Smooth muscle cell (in vitro differentiated cells): ENCODE measurements around the gene BPIFA1. TPM values are rescaled to one million over a fixed set of nuclear protein-coding genes. Genes with fewer than 3 reads are reported as not detected.

Source experiments
- DNase-seq: peaks from one replicate; lab custom pipeline; 2025; ENCODE audit not compliant: unreplicated experiment; lab: John Stamatoyannopoulos, UW
- H2AFZ ChIP-seq: fragments of 200-600 bp; sonication (generic); 2 replicates; pipeline ENCODE4 v1.6.0; 2016; ENCODE audit warnings: antibody characterized with exemption, low read depth, mild to moderate bottlenecking
- H3F3A ChIP-seq: fragments of 200-600 bp; sonication (generic); 2 replicates; pipeline ENCODE4 v1.6.0; 2017; ENCODE audit warnings: antibody characterized with exemption, low read depth
- H3K27ac ChIP-seq: fragments of 200-600 bp; sonication (generic); 2 replicates; pipeline ENCODE4 v1.5.1; 2016; ENCODE audit warnings: low read depth, mild to moderate bottlenecking
- H3K27me3 ChIP-seq: fragments of 200-600 bp; sonication (generic); 2 replicates; pipeline ENCODE4 v1.6.1; 2016; ENCODE audit warnings: low read depth, mild to moderate bottlenecking
- H3K36me3 ChIP-seq: fragments of 200-600 bp; sonication (generic); 2 replicates; pipeline ENCODE4 v1.5.1; 2016; ENCODE audit warnings: low read depth
- H3K4me1 ChIP-seq: fragments of 200-600 bp; sonication (generic); 2 replicates; pipeline ENCODE4 v1.5.1; 2016; ENCODE audit warnings: low read depth
- H3K4me2 ChIP-seq: fragments of 200-600 bp; sonication (generic); 2 replicates; pipeline ENCODE4 v1.6.0; 2016; ENCODE audit warnings: mild to moderate bottlenecking
- H3K4me3 ChIP-seq: fragments of 200-600 bp; sonication (generic); 2 replicates; pipeline ENCODE4 v1.5.1; 2016; ENCODE audit warnings: mild to moderate bottlenecking
- H3K79me2 ChIP-seq: fragments of 200-600 bp; sonication (generic); 2 replicates; pipeline ENCODE4 v1.6.0; 2016; ENCODE audit warnings: low read depth, mild to moderate bottlenecking
- H3K9ac ChIP-seq: fragments of 200-600 bp; sonication (generic); 2 replicates; pipeline ENCODE4 v1.6.0; 2016; ENCODE audit warnings: low read depth
- H3K9me3 ChIP-seq: fragments of 200-600 bp; sonication (generic); replicated peaks from 2 replicates; pipeline ENCODE4 v1.5.1; 2016; ENCODE audit warnings: low read depth
- H4K20me1 ChIP-seq: fragments of 200-600 bp; sonication (generic); 2 replicates; pipeline ENCODE4 v1.6.0; 2016; ENCODE audit warnings: low read depth
- WGBS: methylation state at CpG from one replicate; pipeline ENCODE4 v1.1.7; 2016; ENCODE audit warnings: low lambda C conversion rate; 5-methylcytosine and 5-hydroxymethylcytosine counted together
- polyA plus RNA-seq: library from polyadenylated mRNA; unstranded; fragments of >200 nt; fragmentation: Nextera tagmentation; extraction: Ambion mirVana; gene quantifications from 2 replicates; pipeline ENCODE4 v1.2.1, GENCODE V29; 2016
- total RNA-seq: library from RNA; depleted of rRNA; stranded (reverse); fragments of >200 nt; gene quantifications from 2 replicates; pipeline ENCODE4 v1.2.3, GENCODE V29; 2014
- TF ChIP-seq, protein P1 (sequence below): fragments of 200-600 bp; sonication (generic); IDR thresholded peaks from 2 replicates; pipeline ENCODE4 v1.5.1; 2017; ENCODE audit warnings: borderline replicate concordance, mild to moderate bottlenecking, antibody characterized with exemption; ENCODE audit not compliant: insufficient read depth, poor library complexity, severe bottlenecking

The BPIFA1 gene
- total RNA-seq (not detected in 2 replicates), polyA plus RNA-seq (not detected in 2 replicates)

DNA sequence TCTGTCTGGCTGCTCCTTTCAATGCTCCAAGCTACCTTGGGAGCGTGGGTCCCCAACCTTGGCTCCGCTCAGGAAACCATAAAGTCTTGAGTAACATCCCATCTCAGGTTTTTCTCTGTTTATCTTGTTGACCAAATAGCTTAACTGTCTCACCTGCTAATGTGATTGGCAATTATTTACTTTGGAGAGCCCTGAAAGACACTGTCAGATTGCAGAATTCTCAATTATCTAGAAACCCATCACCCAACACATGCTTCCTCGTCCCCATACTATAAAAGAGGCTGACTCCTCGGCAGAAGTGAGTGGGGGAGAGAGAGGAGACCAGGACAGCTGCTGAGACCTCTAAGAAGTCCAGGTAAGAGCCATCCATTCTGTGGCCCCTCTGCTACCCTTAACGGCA lies at the start of gene BPIFA1:
Gene BPIFA1 (plus strand): TSS at position 301 of the 400 bp plus-strand sequence. CDS start 1,716 bp downstream, outside the sequence.
- no peak within 1 kb of the TSS for H3K4me3 ChIP-seq
- no peaks in the 10 kb centered on the region for H3F3A ChIP-seq
- H3K4me2 ChIP-seq: no peak within 1 kb of the TSS
- no peak for DNase-seq
- no peak within 1 kb of the TSS for H3K9ac ChIP-seq
- WGBS: 80% methylated on average over 5 of the region's 5 CpGs
- H3K27ac ChIP-seq: no peak within 1 kb of the TSS
- peaks cover 65% of the 10 kb centered on the region for H3K27me3 ChIP-seq
- no peak within 1 kb of the TSS for H2AFZ ChIP-seq
- no peaks in the 10 kb centered on the region for H3K79me2 ChIP-seq
- TF ChIP-seq, protein P1, sequence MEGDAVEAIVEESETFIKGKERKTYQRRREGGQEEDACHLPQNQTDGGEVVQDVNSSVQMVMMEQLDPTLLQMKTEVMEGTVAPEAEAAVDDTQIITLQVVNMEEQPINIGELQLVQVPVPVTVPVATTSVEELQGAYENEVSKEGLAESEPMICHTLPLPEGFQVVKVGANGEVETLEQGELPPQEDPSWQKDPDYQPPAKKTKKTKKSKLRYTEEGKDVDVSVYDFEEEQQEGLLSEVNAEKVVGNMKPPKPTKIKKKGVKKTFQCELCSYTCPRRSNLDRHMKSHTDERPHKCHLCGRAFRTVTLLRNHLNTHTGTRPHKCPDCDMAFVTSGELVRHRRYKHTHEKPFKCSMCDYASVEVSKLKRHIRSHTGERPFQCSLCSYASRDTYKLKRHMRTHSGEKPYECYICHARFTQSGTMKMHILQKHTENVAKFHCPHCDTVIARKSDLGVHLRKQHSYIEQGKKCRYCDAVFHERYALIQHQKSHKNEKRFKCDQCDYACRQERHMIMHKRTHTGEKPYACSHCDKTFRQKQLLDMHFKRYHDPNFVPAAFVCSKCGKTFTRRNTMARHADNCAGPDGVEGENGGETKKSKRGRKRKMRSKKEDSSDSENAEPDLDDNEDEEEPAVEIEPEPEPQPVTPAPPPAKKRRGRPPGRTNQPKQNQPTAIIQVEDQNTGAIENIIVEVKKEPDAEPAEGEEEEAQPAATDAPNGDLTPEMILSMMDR: no peak
- H3K4me1 ChIP-seq: no peaks in the 10 kb centered on the region
- no peaks in the 10 kb centered on the region for H3K9me3 ChIP-seq
- H4K20me1 ChIP-seq: no peaks in the 10 kb centered on the region
- no peaks in the 10 kb centered on the region for H3K36me3 ChIP-seq

DNA sequence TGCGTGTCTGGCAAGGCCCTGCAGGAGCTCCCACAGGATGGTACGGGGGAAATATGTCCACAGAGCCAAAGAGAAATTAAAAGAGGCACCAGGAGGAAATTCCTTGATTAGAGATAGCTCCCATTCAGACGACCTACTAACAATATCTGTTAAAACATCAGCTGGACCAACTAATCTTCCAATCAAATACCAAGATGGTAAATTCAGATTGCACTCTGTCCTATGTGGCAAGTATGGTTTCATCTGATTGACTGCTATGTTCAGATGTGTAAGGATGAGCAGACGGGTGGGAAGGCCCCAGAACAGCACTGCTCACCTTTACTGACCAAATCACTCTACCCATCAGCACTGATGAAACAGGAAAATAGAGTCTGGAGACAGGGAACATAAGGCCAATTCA lies 48.3 kb upstream of the BPIFA1 start:
- no peak for DNase-seq
- Histone ChIP-seq H3K9ac (no peak overlapping the region), H3K27me3 (no peaks in the 10 kb centered on the region), H4K20me1 (no peaks in the 10 kb centered on the region), H2AFZ (no peak overlapping the region), H3K4me3 (no peak overlapping the region), H3K9me3 (no peaks in the 10 kb centered on the region), H3K36me3 (no peaks in the 10 kb centered on the region), H3K79me2 (no peaks in the 10 kb centered on the region), H3K27ac (no peak overlapping the region), H3K4me2 (no peak overlapping the region), H3F3A (no peaks in the 10 kb centered on the region), H3K4me1 (no peaks in the 10 kb centered on the region)
- TF ChIP-seq, protein P1: no peak
- 87% methylated on average over 4 of the region's 4 CpGs for WGBS

DNA sequence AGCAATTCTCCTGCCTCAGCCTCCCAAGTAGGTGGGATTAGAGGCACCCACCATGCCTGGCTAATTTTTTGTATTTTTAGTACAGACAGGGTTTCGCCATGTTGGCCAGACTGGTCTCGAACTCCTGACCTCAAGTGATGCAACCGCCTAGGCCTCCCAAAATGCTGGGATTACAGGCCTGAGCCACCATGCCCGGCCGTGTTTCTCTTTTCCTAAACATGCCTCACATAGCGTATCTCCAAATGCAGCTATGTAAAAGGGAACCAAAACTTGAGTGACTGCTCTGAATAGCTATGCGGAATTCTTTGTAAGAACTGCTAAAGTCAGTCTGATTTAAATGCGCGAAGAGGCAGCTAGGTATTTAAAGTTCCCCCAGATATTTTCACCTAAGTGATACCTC lies 47.4 kb upstream of the BPIFA1 start:
- H4K20me1 ChIP-seq: no peaks in the 10 kb centered on the region
- no peak overlapping the region for H3K27ac ChIP-seq
- H3K9ac ChIP-seq: no peak overlapping the region
- DNase-seq: no peak
- H3K4me1 ChIP-seq: no peaks in the 10 kb centered on the region
- H3K4me2 ChIP-seq: no peak overlapping the region
- WGBS: 76% methylated on average over 9 of the region's 9 CpGs
- H3F3A ChIP-seq: no peaks in the 10 kb centered on the region
- H3K4me3 ChIP-seq: no peak overlapping the region
- no peaks in the 10 kb centered on the region for H3K27me3 ChIP-seq
- no peak overlapping the region for H2AFZ ChIP-seq
- H3K9me3 ChIP-seq: no peaks in the 10 kb centered on the region
- no peaks in the 10 kb centered on the region for H3K36me3 ChIP-seq
- H3K79me2 ChIP-seq: no peaks in the 10 kb centered on the region
- TF ChIP-seq, protein P1: no peak

DNA sequence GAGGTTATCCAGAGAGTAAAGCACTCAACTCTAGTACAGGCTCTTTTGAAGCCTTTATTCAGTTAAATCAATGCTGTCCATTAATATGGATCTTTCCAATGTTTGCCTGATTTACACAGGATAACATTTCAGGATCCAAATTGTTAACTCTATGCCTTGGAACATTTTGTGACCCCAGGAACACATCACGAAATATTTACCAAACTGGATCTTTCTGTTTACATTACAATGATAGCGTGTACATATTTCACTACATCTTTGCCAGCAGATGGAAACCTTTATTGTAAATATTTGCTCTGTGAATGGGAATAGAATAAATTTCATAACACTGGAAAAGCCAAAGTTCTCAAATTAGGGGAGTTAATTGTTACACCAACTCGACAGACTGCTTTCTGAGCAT lies 44.3 kb upstream of the BPIFA1 start:
- Histone ChIP-seq H3K9me3 (no peaks in the 10 kb centered on the region), H3K27ac (no peak overlapping the region), H3K4me2 (no peak overlapping the region), H3K4me3 (no peak overlapping the region), H3K36me3 (no peaks in the 10 kb centered on the region), H3K9ac (no peak overlapping the region), H3K79me2 (no peaks in the 10 kb centered on the region), H3K27me3 (peaks cover 7% of the 10 kb centered on the region), H4K20me1 (no peaks in the 10 kb centered on the region), H2AFZ (no peak overlapping the region), H3F3A (no peaks in the 10 kb centered on the region), H3K4me1 (no peaks in the 10 kb centered on the region)
- no peak for DNase-seq
- TF ChIP-seq, protein P1: no peak
- WGBS: 65% methylated on average over 3 of the region's 3 CpGs
